Measurements from ENCODE around the gene TICRR. TPM values are rescaled to one million over a fixed set of nuclear protein-coding genes. Genes with fewer than 3 reads are reported as not detected.

TICRR gene
- total RNA-seq, 2 donors from 2014 or later = 21.9 to 27.2 TPM

DNA sequence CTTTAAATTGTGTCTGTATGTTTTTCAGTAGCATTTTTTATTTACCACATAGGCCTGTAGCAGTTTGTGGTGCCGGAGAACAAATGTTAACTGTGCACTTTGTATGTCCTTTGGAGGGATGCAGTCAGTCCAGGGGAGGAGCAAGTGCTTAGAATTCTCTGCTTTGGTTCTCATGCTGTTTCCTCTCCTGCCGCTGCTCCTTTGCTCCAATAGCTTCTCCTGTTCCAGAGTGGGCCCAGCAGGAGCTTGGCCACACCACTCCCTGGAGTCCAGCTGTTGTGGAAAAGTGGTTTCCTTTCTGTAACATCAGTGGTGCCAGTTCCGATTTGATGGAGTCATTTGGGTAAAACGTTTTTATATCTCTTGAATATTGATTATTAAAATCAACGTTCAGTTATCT is 16.6 kb downstream of the TICRR start:
- Histone ChIP-seq H3K9ac (ENCODE audit: extremely low read depth, low read length, poor library complexity, severe bottlenecking) (no peak overlapping the region), H3K4me1 (ENCODE audit: control insufficient read depth, insufficient read depth, low read length) (no peaks in the 10 kb centered on the region), H3K36me3 (ENCODE audit: control insufficient read depth, insufficient read depth, low read length) (peaks cover 88% of the 10 kb centered on the region), H3K9me3 (ENCODE audit: control insufficient read depth, low read length) (no peaks in the 10 kb centered on the region), H3K4me3 (ENCODE audit: low read length) (no peak overlapping the region), H3K27ac (ENCODE audit: low read depth, low read length) (no peak overlapping the region), H3K27me3 (ENCODE audit: control insufficient read depth, insufficient read depth, low read length, poor library complexity, severe bottlenecking) (no peaks in the 10 kb centered on the region)
- no peak overlapping the region for H3K27ac Mint-ChIP-seq
- H3K4me1 Mint-ChIP-seq = no peaks in the 10 kb centered on the region
- 79 to 97% methylated on average over 2 to 3 of the region's 5 CpGs for WGBS, 2 experiments (ENCODE audit: insufficient coverage in 1 of 2, insufficient read length in 1 of 2)
- no peaks in the 10 kb centered on the region for H3K9me3 Mint-ChIP-seq
- no peaks in the 10 kb centered on the region for H3K27me3 Mint-ChIP-seq (ENCODE audit: insufficient read depth)
- H3K4me3 Mint-ChIP-seq = no peak overlapping the region
- no peak for DNase-seq
- TF ChIP-seq, protein P1, sequence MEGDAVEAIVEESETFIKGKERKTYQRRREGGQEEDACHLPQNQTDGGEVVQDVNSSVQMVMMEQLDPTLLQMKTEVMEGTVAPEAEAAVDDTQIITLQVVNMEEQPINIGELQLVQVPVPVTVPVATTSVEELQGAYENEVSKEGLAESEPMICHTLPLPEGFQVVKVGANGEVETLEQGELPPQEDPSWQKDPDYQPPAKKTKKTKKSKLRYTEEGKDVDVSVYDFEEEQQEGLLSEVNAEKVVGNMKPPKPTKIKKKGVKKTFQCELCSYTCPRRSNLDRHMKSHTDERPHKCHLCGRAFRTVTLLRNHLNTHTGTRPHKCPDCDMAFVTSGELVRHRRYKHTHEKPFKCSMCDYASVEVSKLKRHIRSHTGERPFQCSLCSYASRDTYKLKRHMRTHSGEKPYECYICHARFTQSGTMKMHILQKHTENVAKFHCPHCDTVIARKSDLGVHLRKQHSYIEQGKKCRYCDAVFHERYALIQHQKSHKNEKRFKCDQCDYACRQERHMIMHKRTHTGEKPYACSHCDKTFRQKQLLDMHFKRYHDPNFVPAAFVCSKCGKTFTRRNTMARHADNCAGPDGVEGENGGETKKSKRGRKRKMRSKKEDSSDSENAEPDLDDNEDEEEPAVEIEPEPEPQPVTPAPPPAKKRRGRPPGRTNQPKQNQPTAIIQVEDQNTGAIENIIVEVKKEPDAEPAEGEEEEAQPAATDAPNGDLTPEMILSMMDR (conservative IDR thresholded peaks at IDR 0.05) = no peak
- peaks cover 47% of the 10 kb centered on the region for H3K36me3 Mint-ChIP-seq (ENCODE audit: low read depth)

DNA sequence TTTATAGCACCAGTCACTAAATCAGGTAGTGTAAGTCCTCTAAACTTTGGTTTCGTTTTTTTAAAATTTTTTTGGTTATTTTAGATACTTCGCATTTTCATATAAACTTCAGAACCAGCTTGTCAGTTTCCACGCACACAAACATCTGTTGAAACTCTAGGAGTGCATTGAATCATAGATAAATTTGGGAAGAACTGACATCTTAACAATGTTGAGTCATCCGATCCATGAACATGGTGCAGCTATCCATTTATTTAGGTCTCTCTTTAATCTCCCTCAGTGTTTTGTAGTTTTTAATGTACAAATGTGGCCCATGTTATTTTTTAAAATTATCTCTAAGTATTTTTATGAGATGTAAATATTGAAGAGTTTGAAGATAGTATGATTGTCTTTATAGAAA is 17.7 kb downstream of the TICRR start:
- H3K4me1 Mint-ChIP-seq = no peaks in the 10 kb centered on the region
- H3K27me3 ChIP-seq (ENCODE audit: control insufficient read depth, insufficient read depth, low read length, poor library complexity, severe bottlenecking) = no peaks in the 10 kb centered on the region
- no peaks in the 10 kb centered on the region for H3K4me1 ChIP-seq (ENCODE audit: control insufficient read depth, insufficient read depth, low read length)
- no peaks in the 10 kb centered on the region for H3K27me3 Mint-ChIP-seq (ENCODE audit: insufficient read depth)
- H3K27ac ChIP-seq (ENCODE audit: low read depth, low read length) = no peak overlapping the region
- H3K4me3 Mint-ChIP-seq = no peak overlapping the region
- TF ChIP-seq, protein P1 (conservative IDR thresholded peaks at IDR 0.05) = no peak
- peaks cover 86% of the 10 kb centered on the region for H3K36me3 ChIP-seq (ENCODE audit: control insufficient read depth, insufficient read depth, low read length)
- no peak overlapping the region for H3K9ac ChIP-seq (ENCODE audit: extremely low read depth, low read length, poor library complexity, severe bottlenecking)
- no peaks in the 10 kb centered on the region for H3K9me3 ChIP-seq (ENCODE audit: control insufficient read depth, low read length)
- H3K9me3 Mint-ChIP-seq = no peaks in the 10 kb centered on the region
- no peak for DNase-seq
- 90 to 100% methylated on average over 3 to 4 of the region's 4 CpGs for WGBS, 2 experiments (ENCODE audit: insufficient coverage in 1 of 2, insufficient read length in 1 of 2)
- H3K27ac Mint-ChIP-seq = no peak overlapping the region
- H3K36me3 Mint-ChIP-seq (ENCODE audit: low read depth) = peaks cover 57% of the 10 kb centered on the region
- H3K4me3 ChIP-seq (ENCODE audit: low read length) = no peak overlapping the region

DNA sequence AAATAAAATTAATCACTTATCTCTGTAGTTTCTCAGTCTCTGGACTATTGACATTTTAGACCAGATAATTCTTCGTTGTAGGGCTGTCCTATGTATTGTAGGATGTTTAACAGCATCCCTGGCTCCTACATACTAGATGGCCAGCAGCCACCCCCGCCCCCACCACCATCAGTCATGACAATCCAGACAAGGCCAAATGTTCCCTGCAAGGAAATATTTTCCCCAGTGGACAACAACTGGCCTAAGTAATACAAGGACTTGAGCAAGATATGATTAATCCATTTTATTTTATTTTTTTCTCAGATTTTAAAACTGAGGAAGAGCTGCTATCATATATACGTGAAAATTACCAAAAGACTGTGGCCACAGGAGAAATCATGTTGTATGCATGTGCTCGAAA is 23.8 kb downstream of the TICRR start:
- DNase-seq = no peak
- Mint-ChIP-seq H3K4me3 (no peak overlapping the region), H3K27ac (no peak overlapping the region), H3K27me3 (ENCODE audit: insufficient read depth) (no peaks in the 10 kb centered on the region), H3K4me1 (no peaks in the 10 kb centered on the region), H3K36me3 (ENCODE audit: low read depth) (peaks cover 60% of the 10 kb centered on the region), H3K9me3 (no peaks in the 10 kb centered on the region)
- H3K9ac ChIP-seq (ENCODE audit: extremely low read depth, low read length, poor library complexity, severe bottlenecking) = no peak overlapping the region
- WGBS, 2 experiments (ENCODE audit: insufficient coverage in 1 of 2, insufficient read length in 1 of 2) = 95 to 98% methylated on average over 4 of the region's 4 CpGs
- H3K27me3 ChIP-seq (ENCODE audit: control insufficient read depth, insufficient read depth, low read length, poor library complexity, severe bottlenecking) = no peaks in the 10 kb centered on the region
- H3K4me3 ChIP-seq (ENCODE audit: low read length) = no peak overlapping the region
- no peaks in the 10 kb centered on the region for H3K9me3 ChIP-seq (ENCODE audit: control insufficient read depth, low read length)
- H3K36me3 ChIP-seq (ENCODE audit: control insufficient read depth, insufficient read depth, low read length) = peaks cover 92% of the 10 kb centered on the region
- no peaks in the 10 kb centered on the region for H3K4me1 ChIP-seq (ENCODE audit: control insufficient read depth, insufficient read depth, low read length)
- H3K27ac ChIP-seq (ENCODE audit: low read depth, low read length) = no peak overlapping the region
- TF ChIP-seq, protein P1 (conservative IDR thresholded peaks at IDR 0.05) = no peak

All from endodermal cell (in vitro differentiated cells).